Caco-2 (cell line): Measurements from ENCODE around the gene FAM13A. TPM values are rescaled to one million over a fixed set of nuclear protein-coding genes. Genes with fewer than 3 reads are reported as not detected.

Source experiments
- BruUV-seq: library from RNA; stranded (reverse); fragments of 400-500 nt; replicated peaks from 2 replicates; lab custom pipeline; 2021; lab: Mats Ljungman, UMichigan
- CTCF ChIA-PET: fragments of 300-600 bp; sonication (Branson Sonifier 250); formaldehyde crosslinking; loops from one replicate; lab custom pipeline; 2022; ENCODE audit warnings: antibody characterized with exemption; lab: Charles Lee
- POLR2A ChIA-PET: fragments of 300-600 bp; sonication (Branson Sonifier 250); formaldehyde crosslinking; loops from one replicate; lab custom pipeline; 2022; ENCODE audit warnings: antibody characterized with exemption; lab: Charles Lee
- DNase-seq, 2 experiments: peaks; one replicate each; pipeline versions ENCODE4 v3.0.0 to v3.0.0-alpha.2; 2020 to 2022
- H3K27me3 ChIP-seq: replicated peaks from 2 replicates; pipeline ENCODE4 v1.6.0; 2011; ENCODE audit warnings: low read length; ENCODE audit not compliant: control insufficient read depth, insufficient read depth
- H3K36me3 ChIP-seq: 2 replicates; pipeline ENCODE4 v1.5.1; 2011; ENCODE audit warnings: low read length; ENCODE audit not compliant: control insufficient read depth, insufficient read depth
- H3K4me1 ChIP-seq: fragments of 250-450 bp; sonication (Bioruptor Pico); 2 replicates; pipeline ENCODE4 v1.5.1; 2020; ENCODE audit warnings: mild to moderate bottlenecking
- H3K4me3 ChIP-seq: 2 replicates; pipeline ENCODE4 v1.5.1; 2011; ENCODE audit warnings: low read depth, mild to moderate bottlenecking, control low read depth, low read length
- H3K9me3 ChIP-seq: fragments of 250-450 bp; sonication (Bioruptor Pico); 2 replicates; pipeline ENCODE4 v1.5.1; 2020; ENCODE audit warnings: mild to moderate bottlenecking, moderate library complexity
- H3K27ac Mint-ChIP-seq: one replicate; pipeline ENCODE4 v1.8.0; 2022; ENCODE audit warnings: mixed read lengths; ENCODE audit not compliant: unreplicated experiment
- H3K27me3 Mint-ChIP-seq: one replicate; pipeline ENCODE4 v1.8.0; 2022; ENCODE audit warnings: mixed read lengths; ENCODE audit not compliant: insufficient read depth, unreplicated experiment
- H3K36me3 Mint-ChIP-seq: one replicate; pipeline ENCODE4 v1.8.0; 2022; ENCODE audit warnings: mild to moderate bottlenecking, mixed read lengths; ENCODE audit not compliant: insufficient read depth, unreplicated experiment
- H3K4me1 Mint-ChIP-seq: one replicate; pipeline ENCODE4 v1.8.0; 2022; ENCODE audit warnings: low read depth, mixed read lengths; ENCODE audit not compliant: unreplicated experiment
- H3K4me3 Mint-ChIP-seq: one replicate; pipeline ENCODE4 v1.8.0; 2022; ENCODE audit warnings: mild to moderate bottlenecking, moderate library complexity, mixed read lengths; ENCODE audit not compliant: unreplicated experiment
- H3K9me3 Mint-ChIP-seq: one replicate; pipeline ENCODE4 v1.8.0; 2022; ENCODE audit warnings: mixed read lengths; ENCODE audit not compliant: unreplicated experiment
- CTCF ChIP-seq, 2 experiments: fragments of 200-600 bp in 1 of 2; IDR thresholded peaks; 1 replicate in 1 of 2; 2 replicates in 1 of 2; pipeline versions ENCODE4 v1.5.1 to v1.8.0; 2011 to 2022; ENCODE audit warnings: antibody characterized with exemption in 1 of 2, control low read depth in 1 of 2, inconsistent platforms in 1 of 2, low read depth in 1 of 2, low read length in 1 of 2, mild to moderate bottlenecking in 1 of 2, moderate library complexity in 1 of 2; ENCODE audit not compliant: insufficient read depth in 1 of 2, severe bottlenecking in 1 of 2, unreplicated experiment in 1 of 2
- intact Hi-C: fragments of 100-400 bp; cut with micrococcal nuclease; formaldehyde crosslinking; loops from one replicate; pipeline ENCODE4 v1.10.0; 2022; ENCODE audit not compliant: unreplicated experiment
- total RNA-seq: library from RNA; stranded (reverse); gene quantifications from 2 replicates; pipeline ENCODE4 v1.2.3, GENCODE V29; 2022

The FAM13A gene
- total RNA-seq, 1 experiment from 2014 or later, result 11.0 TPM

- H3K9me3 Mint-ChIP-seq, result no peaks in the 10 kb centered on the region
- Histone ChIP-seq H3K4me3 (no peak overlapping the region), H3K27me3 (no peaks in the 10 kb centered on the region), H3K4me1 (no peaks in the 10 kb centered on the region; the same call in 1 of the 2 replicates), H3K9me3 (no peaks in the 10 kb centered on the region), H3K36me3 (no peaks in the 10 kb centered on the region)
- no peaks in the 10 kb centered on the region for H3K27me3 Mint-ChIP-seq
- H3K4me1 Mint-ChIP-seq, result no peaks in the 10 kb centered on the region
- no peaks in the 10 kb centered on the region for H3K36me3 Mint-ChIP-seq
- no TSS peak for BruUV-seq
- H3K4me3 Mint-ChIP-seq, result no peak overlapping the region
- no peak for TF ChIP-seq CTCF (IDR thresholded peaks at IDR 0.05; ENCODE audit: insufficient read depth in 1 of 2, low read depth in 1 of 2, low read length in 1 of 2, severe bottlenecking in 1 of 2, unreplicated experiment in 1 of 2)
- intact Hi-C loops, result no loop called here
- ChIA-PET CTCF (no interaction called here), POLR2A (no interaction called here)
- H3K27ac Mint-ChIP-seq, result no peak overlapping the region
- DNase-seq, result no peak
Measured at GRCh38 chr4:88827442-88827841, 229.5 kb downstream of the FAM13A start.

- POLR2A ChIA-PET, result no interaction called here
Measured at GRCh38 chr4:88826771-88827170, 230.2 kb downstream of the FAM13A start.

GRCh38 chr4:88825931-88826330 is 231.1 kb downstream of the FAM13A start:
- no peak overlapping the region for H3K27ac Mint-ChIP-seq
- no peaks in the 10 kb centered on the region for H3K27me3 Mint-ChIP-seq
- no peaks in the 10 kb centered on the region for H3K36me3 Mint-ChIP-seq
- intact Hi-C loops, result no loop called here
- no peaks in the 10 kb centered on the region for H3K4me1 Mint-ChIP-seq
- DNase-seq, result no peak
- Histone ChIP-seq H3K9me3 (no peaks in the 10 kb centered on the region), H3K27me3 (no peaks in the 10 kb centered on the region), H3K4me1 (no peaks in the 10 kb centered on the region; the same call in 1 of the 2 replicates), H3K4me3 (no peak overlapping the region), H3K36me3 (no peaks in the 10 kb centered on the region)
- no peaks in the 10 kb centered on the region for H3K9me3 Mint-ChIP-seq
- no peak overlapping the region for H3K4me3 Mint-ChIP-seq
- no peak for TF ChIP-seq CTCF (IDR thresholded peaks at IDR 0.05; ENCODE audit: insufficient read depth in 1 of 2, low read depth in 1 of 2, low read length in 1 of 2, severe bottlenecking in 1 of 2, unreplicated experiment in 1 of 2)
- CTCF ChIA-PET, result no interaction called here
- POLR2A ChIA-PET, result no interaction called here
- no TSS peak for BruUV-seq

More at GRCh38 chr4:88826771-88827170, 230.2 kb downstream of the FAM13A start:
- DNase-seq, result no peak
- no peak overlapping the region for H3K4me3 Mint-ChIP-seq
- CTCF ChIA-PET, result no interaction called here
- no peaks in the 10 kb centered on the region for H3K27me3 Mint-ChIP-seq
- intact Hi-C loops, result no loop called here
- H3K36me3 Mint-ChIP-seq, result no peaks in the 10 kb centered on the region
- H3K27ac Mint-ChIP-seq, result no peak overlapping the region
- no peak overlapping the region for H3K4me3 ChIP-seq
- H3K9me3 ChIP-seq, result no peaks in the 10 kb centered on the region
- H3K36me3 ChIP-seq, result no peaks in the 10 kb centered on the region
- H3K27me3 ChIP-seq, result no peaks in the 10 kb centered on the region
- TF ChIP-seq CTCF (IDR thresholded peaks at IDR 0.05; ENCODE audit: insufficient read depth in 1 of 2, low read depth in 1 of 2, low read length in 1 of 2, severe bottlenecking in 1 of 2, unreplicated experiment in 1 of 2), result no peak
- H3K9me3 Mint-ChIP-seq, result no peaks in the 10 kb centered on the region
- no TSS peak for BruUV-seq
- no peaks in the 10 kb centered on the region for H3K4me1 Mint-ChIP-seq
- H3K4me1 ChIP-seq, result no peaks in the 10 kb centered on the region; the same call in 1 of the 2 replicates
